HepG2 (cell line): ENCODE data around the gene LRR1. TPM values are rescaled to one million over a fixed set of nuclear protein-coding genes. Genes with fewer than 3 reads are reported as not detected.
A peak's percentile ranks its signal among the peaks of the same experiment; 100 is the strongest.

ENCODE experiments used
- BCL6 ChIP-seq: IDR thresholded peaks from 2 replicates; pipeline ENCODE4 v1.6.1; 2016; ENCODE audit warnings: missing genetic modification reagents, missing compliant biosample characterization
- BCLAF1 ChIP-seq: fragments of 450-650 bp; IDR thresholded peaks from 2 replicates; pipeline ENCODE4 v1.6.1; 2017; ENCODE audit warnings: mild to moderate bottlenecking
- CENPT ChIP-seq: sonication (generic); formaldehyde crosslinking; IDR thresholded peaks from 2 replicates; pipeline ENCODE4 v1.8.0; 2022; ENCODE audit warnings: low read depth, mild to moderate bottlenecking, moderate library complexity, missing genetic modification reagents
- FLYWCH1 ChIP-seq: sonication (generic); formaldehyde crosslinking; IDR thresholded peaks from 2 replicates; pipeline ENCODE4 v1.8.1; 2023; ENCODE audit warnings: mild to moderate bottlenecking, missing genetic modification reagents
- FOXK1 ChIP-seq: sonication (generic); formaldehyde crosslinking; IDR thresholded peaks from 2 replicates; pipeline ENCODE4 v1.4.0; 2020; ENCODE audit warnings: low read depth, missing genetic modification reagents, borderline replicate concordance
- GLMP ChIP-seq: sonication (generic); formaldehyde crosslinking; IDR thresholded peaks from 2 replicates; pipeline ENCODE4 v1.9.0; 2021; ENCODE audit warnings: missing genetic modification reagents, mild to moderate bottlenecking, borderline replicate concordance
- GZF1 ChIP-seq: sonication (generic); formaldehyde crosslinking; IDR thresholded peaks from 2 replicates; pipeline ENCODE4 v1.5.1; 2020; ENCODE audit warnings: mild to moderate bottlenecking, missing genetic modification reagents
- HNF4A ChIP-seq: sonication (generic); formaldehyde crosslinking; IDR thresholded peaks from 2 replicates; pipeline ENCODE4 v1.4.0; 2020; ENCODE audit warnings: missing genetic modification reagents
- MAF1 ChIP-seq: sonication (generic); formaldehyde crosslinking; IDR thresholded peaks from 2 replicates; pipeline ENCODE4 v1.5.0; 2020; ENCODE audit warnings: missing genetic modification reagents, borderline replicate concordance
- MAFK ChIP-seq, 2 experiments: IDR thresholded peaks in 1 of 2; conservative IDR thresholded peaks in 1 of 2; 2 replicates each; pipeline ENCODE4 v1.6.1; 2011; ENCODE audit warnings: improper control_type of control experiment in 2 of 2, low read length in 2 of 2
- MIER3 ChIP-seq: IDR thresholded peaks from 2 replicates; pipeline ENCODE4 v1.6.1; 2016; ENCODE audit warnings: missing compliant biosample characterization, borderline replicate concordance
- RELA ChIP-seq: sonication (generic); formaldehyde crosslinking; IDR thresholded peaks from 2 replicates; pipeline ENCODE4 v1.4.0; 2020; ENCODE audit warnings: missing genetic modification reagents
- STAT6 ChIP-seq: sonication (generic); formaldehyde crosslinking; IDR thresholded peaks from 2 replicates; pipeline ENCODE4 v1.4.0; 2020; ENCODE audit warnings: missing genetic modification reagents, mild to moderate bottlenecking, borderline replicate concordance
- TARDBP ChIP-seq: sonication (generic); formaldehyde crosslinking; IDR thresholded peaks from 2 replicates; pipeline ENCODE4 v1.8.0; 2022; ENCODE audit warnings: mild to moderate bottlenecking, missing genetic modification reagents
- ZIK1 ChIP-seq: sonication (generic); formaldehyde crosslinking; IDR thresholded peaks from 2 replicates; pipeline ENCODE4 v1.5.0; 2020; ENCODE audit warnings: mild to moderate bottlenecking, low read depth, missing genetic modification reagents, borderline replicate concordance
- ZMAT5 ChIP-seq: sonication (generic); formaldehyde crosslinking; IDR thresholded peaks from 2 replicates; pipeline ENCODE4 v1.5.0; 2020; ENCODE audit warnings: mild to moderate bottlenecking, low read depth, missing genetic modification reagents, borderline replicate concordance
- ZNF12 ChIP-seq: sonication (generic); formaldehyde crosslinking; IDR thresholded peaks from 2 replicates; pipeline ENCODE4 v1.5.0; 2020; ENCODE audit warnings: missing genetic modification reagents
- ZNF292 ChIP-seq: sonication (generic); formaldehyde crosslinking; IDR thresholded peaks from 2 replicates; pipeline ENCODE4 v1.8.1; 2022; ENCODE audit warnings: mild to moderate bottlenecking, low read depth, missing genetic modification reagents, borderline replicate concordance
- ZNF720 ChIP-seq: sonication (generic); formaldehyde crosslinking; IDR thresholded peaks from 2 replicates; pipeline ENCODE4 v1.4.0; 2020; ENCODE audit warnings: missing genetic modification reagents
- ZSCAN29 ChIP-seq: sonication (generic); formaldehyde crosslinking; conservative IDR thresholded peaks from 2 replicates; pipeline ENCODE4 v1.4.0; 2020; ENCODE audit warnings: mild to moderate bottlenecking, missing genetic modification reagents
- polyA plus RNA-seq, 8 experiments: library from polyadenylated mRNA; depleted of rRNA in 3 of 8; stranded (reverse) in 7 of 8; unstranded in 1 of 8; fragments of >200 nt; fragmentation: Illumina TruSeq in 4 of 8; extraction: Trizol in 4 of 8; gene quantifications; 2 replicates each; pipeline versions ENCODE4 v1.2.1 to v1.2.3, GENCODE V29; 2011 to 2016; ENCODE audit warnings: low read depth in 4 of 8, missing spikeins in 1 of 8, mixed read lengths in 1 of 8; ENCODE audit not compliant: insufficient read depth in 1 of 8
- total RNA-seq, 5 experiments: library from RNA; depleted of rRNA; stranded (reverse); fragments of >200 nt; fragmentation: Illumina TruSeq; extraction: Trizol; gene quantifications; 2 replicates each; pipeline ENCODE4 v1.2.3, GENCODE V29; 2016; ENCODE audit warnings: low read depth in 1 of 5

LRR1 gene
- total and polyA plus RNA-seq, 2 of the 13 experiments (the other 11 are each of a cell fraction or from before 2014, with no cell fraction given), result 7.0 to 36.2 TPM

- TF ChIP-seq STAT6 (CRISPR knock-in tag) (peak; percentile 87; the same call in 1 of the 2 replicates), MAFK (conservative IDR thresholded peaks at IDR 0.05 in 1 of 2, IDR thresholded peaks at IDR 0.05 in 1 of 2; ENCODE audit: low read length in 2 of 2) (no peak), BCL6 (CRISPR knock-in tag) (peak; percentile 79), GLMP (CRISPR knock-in tag) (no peak), TARDBP (CRISPR knock-in tag) (peak; percentile 88), RELA (no peak), ZNF292 (CRISPR knock-in tag) (peak; percentile 96), GZF1 (CRISPR knock-in tag) (no peak), ZNF12 (peak; percentile 58; the same call in 1 of the 2 replicates), FOXK1 (peak; percentile 81; the same call in 1 of the 2 replicates), ZMAT5 (CRISPR knock-in tag) (no peak), CENPT (CRISPR knock-in tag) (no peak), ZNF720 (CRISPR knock-in tag) (no peak), MIER3 (peak; percentile 83; the same call in 1 of the 2 replicates), MAF1 (CRISPR knock-in tag) (no peak), ZSCAN29 (CRISPR knock-in tag) (peak; percentile 79; the same call in 1 of the 2 replicates), ZIK1 (no peak), FLYWCH1 (CRISPR knock-in tag) (no peak), BCLAF1 (no peak), HNF4A (CRISPR knock-in tag) (peak; percentile 98)
These were observed 43.0 kb downstream of the LRR1 start (continued) for GRCh38 chr14:49641697-49642129.
